Measurements from ENCODE around the gene SLC2A13. TPM values are rescaled to one million over a fixed set of nuclear protein-coding genes. Genes with fewer than 3 reads are reported as not detected.

The SLC2A13 gene
- total RNA-seq, 1 experiment from 2014 or later: 7.0 TPM

DNA sequence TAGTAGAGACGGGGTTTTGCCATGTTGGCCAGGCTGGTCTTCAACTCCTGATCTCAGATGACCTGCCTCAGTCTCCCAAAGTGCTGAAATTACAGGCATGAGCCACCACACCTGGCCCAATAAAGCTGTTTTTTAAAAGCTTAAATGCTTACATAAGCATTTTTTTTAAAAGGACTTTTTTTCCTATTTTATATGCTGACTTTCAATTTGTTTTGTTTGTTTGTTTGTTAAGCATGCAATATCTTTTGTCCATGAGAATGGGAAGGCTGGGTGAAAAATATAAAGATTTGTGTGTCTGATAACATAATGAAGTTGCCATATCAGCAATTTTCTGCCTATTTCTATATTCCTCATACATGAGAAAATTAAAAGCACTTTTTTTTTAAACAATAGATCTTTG, 17.0 kb upstream of the SLC2A13 start:
- Histone ChIP-seq H3K18ac (ENCODE audit: insufficient read length, low read depth, low read length) (no peak overlapping the region), H3K79me2 (ENCODE audit: insufficient read depth, low read length) (no peaks in the 10 kb centered on the region), H3K4me2 (ENCODE audit: insufficient read depth, insufficient read length, low read length) (no peak overlapping the region), H3K79me1 (ENCODE audit: insufficient read depth, low read depth, low read length, poor library complexity, severe bottlenecking) (no peaks in the 10 kb centered on the region), H4K8ac (replicated peaks; ENCODE audit: insufficient read length, low read depth, low read length) (no peak overlapping the region), H2BK120ac (ENCODE audit: low read depth, low read length, poor library complexity, severe bottlenecking) (no peak overlapping the region), H3K56ac (ENCODE audit: insufficient read length, low read depth, low read length) (no peak overlapping the region), H3K9ac (ENCODE audit: extremely low read depth, insufficient read length, low read length) (no peak overlapping the region), H2AK5ac (ENCODE audit: insufficient read length, low read length) (no peak overlapping the region), H2BK12ac (ENCODE audit: insufficient read length, low read depth, low read length) (no peak overlapping the region), H3K27me3 (ENCODE audit: insufficient read depth, low read length) (no peaks in the 10 kb centered on the region), H2BK15ac (ENCODE audit: low read depth, low read length) (no peak overlapping the region), H3K23ac (ENCODE audit: insufficient read length, low read depth, low read length) (no peak overlapping the region), H3K14ac (ENCODE audit: insufficient read depth, low read length) (no peak overlapping the region), H2AFZ (ENCODE audit: low read length) (no peak overlapping the region), H4K91ac (ENCODE audit: insufficient read length, low read depth, low read length) (no peak overlapping the region), H2BK20ac (ENCODE audit: low read depth, low read length, poor library complexity, severe bottlenecking) (no peak overlapping the region), H3K23me2 (ENCODE audit: insufficient read length, low read depth, low read length, poor library complexity, severe bottlenecking) (no peaks in the 10 kb centered on the region), H3K4me1 (ENCODE audit: insufficient read depth, low read length) (no peaks in the 10 kb centered on the region), H4K5ac (ENCODE audit: insufficient read length, low read depth, low read length) (no peak overlapping the region), H3T11ph (ENCODE audit: low read length) (no peak overlapping the region), H3K4ac (ENCODE audit: low read depth, low read length) (no peak overlapping the region), H3K27ac (ENCODE audit: insufficient read length, low read depth, low read length) (no peak overlapping the region), H2BK5ac (ENCODE audit: insufficient read length, low read length) (no peak overlapping the region), H4K20me1 (ENCODE audit: control insufficient read depth, insufficient read depth, insufficient read length) (no peaks in the 10 kb centered on the region), H3K9me3 (ENCODE audit: control insufficient read depth, low read depth, low read length) (no peaks in the 10 kb centered on the region)
- H3K9me3 Mint-ChIP-seq: no peaks in the 10 kb centered on the region
- H3K36me3 Mint-ChIP-seq (ENCODE audit: insufficient read depth in 1 of 3, low read depth in 3 of 3): no peaks in the 10 kb centered on the region
- H3K27ac Mint-ChIP-seq: no peak overlapping the region
- H3K4me3 Mint-ChIP-seq: no peak overlapping the region
- TF ChIP-seq, protein P1, sequence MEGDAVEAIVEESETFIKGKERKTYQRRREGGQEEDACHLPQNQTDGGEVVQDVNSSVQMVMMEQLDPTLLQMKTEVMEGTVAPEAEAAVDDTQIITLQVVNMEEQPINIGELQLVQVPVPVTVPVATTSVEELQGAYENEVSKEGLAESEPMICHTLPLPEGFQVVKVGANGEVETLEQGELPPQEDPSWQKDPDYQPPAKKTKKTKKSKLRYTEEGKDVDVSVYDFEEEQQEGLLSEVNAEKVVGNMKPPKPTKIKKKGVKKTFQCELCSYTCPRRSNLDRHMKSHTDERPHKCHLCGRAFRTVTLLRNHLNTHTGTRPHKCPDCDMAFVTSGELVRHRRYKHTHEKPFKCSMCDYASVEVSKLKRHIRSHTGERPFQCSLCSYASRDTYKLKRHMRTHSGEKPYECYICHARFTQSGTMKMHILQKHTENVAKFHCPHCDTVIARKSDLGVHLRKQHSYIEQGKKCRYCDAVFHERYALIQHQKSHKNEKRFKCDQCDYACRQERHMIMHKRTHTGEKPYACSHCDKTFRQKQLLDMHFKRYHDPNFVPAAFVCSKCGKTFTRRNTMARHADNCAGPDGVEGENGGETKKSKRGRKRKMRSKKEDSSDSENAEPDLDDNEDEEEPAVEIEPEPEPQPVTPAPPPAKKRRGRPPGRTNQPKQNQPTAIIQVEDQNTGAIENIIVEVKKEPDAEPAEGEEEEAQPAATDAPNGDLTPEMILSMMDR (conservative IDR thresholded peaks at IDR 0.05): no peak
- no peak for DNase-seq
- no peaks in the 10 kb centered on the region for H3K27me3 Mint-ChIP-seq (ENCODE audit: low read depth)
- no CpG with 5 or more reads among the region's 1 CpG for WGBS (ENCODE audit: extremely low coverage, insufficient read length, low lambda C conversion rate)
- no peaks in the 10 kb centered on the region for H3K4me1 Mint-ChIP-seq
